Astrocyte (in vitro differentiated cells and primary cell): ENCODE data around the gene ZMIZ1.

ENCODE experiments used
- CTCF ChIP-seq: IDR thresholded peaks from 2 replicates; pipeline ENCODE4 v1.5.1; 2011; ENCODE audit warnings: low read depth, mild to moderate bottlenecking, inconsistent platforms, low read length, moderate library complexity; ENCODE audit not compliant: insufficient read depth
- EZH2 ChIP-seq: IDR thresholded peaks from 2 replicates; pipeline ENCODE4 v1.6.1; 2012; ENCODE audit warnings: mild to moderate bottlenecking, low read length, inconsistent platforms; ENCODE audit not compliant: insufficient read depth

- TF ChIP-seq EZH2, result no peak
- TF ChIP-seq CTCF, result no peak
These were observed 146.8 kb downstream of the ZMIZ1 start for GRCh38 chr10:79215531-79215930.
